Stimulated activated CD4-positive, alpha-beta T cell treated with anti-CD3 and anti-CD28 coated beads, Interleukin-1b, Interleukin-23, amount 100 ng/mL, for 4 hours (primary cell): ENCODE measurements around the gene KASH5.
"Not testable (repeated sequence)": the region's sequence is repeated elsewhere in the genome, so short reads cannot be mapped to it uniquely, and the experiment has no call there.

Experiments
- DNase-seq, 2 donors: peaks; one replicate each; pipeline ENCODE4 v3.0.0-alpha.2; 2020; ENCODE audit warnings: low read depth in 2 of 2

Gene KASH5

DNA sequence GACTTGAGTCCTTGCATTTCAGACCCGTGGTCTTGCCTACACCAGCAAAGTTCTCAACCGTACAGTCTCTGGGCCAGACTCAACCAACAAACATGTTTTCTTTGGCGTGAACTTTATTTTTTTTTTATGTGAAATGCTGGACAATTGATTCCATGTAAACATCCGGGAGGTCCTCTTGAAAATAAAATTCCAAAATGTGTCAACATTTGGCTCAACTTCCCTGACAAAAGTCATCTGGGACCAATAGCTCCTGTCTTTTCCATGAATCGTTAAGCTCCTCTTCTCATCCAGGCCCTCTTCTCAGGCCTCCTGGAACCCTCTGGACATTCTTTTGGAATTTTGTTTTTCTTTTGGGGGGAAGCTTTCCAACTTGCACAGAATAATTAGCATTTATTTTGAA is 67.7 kb downstream of the KASH5 start:
- no peak for DNase-seq

GRCh38 chr19:49456326-49456725 is 68.3 kb downstream of the KASH5 start:
- DNase-seq, result no peak

GRCh38 chr19:49458567-49458903 is 70.5 kb downstream of the KASH5 start:
- DNase-seq, result no peak

- DNase-seq, result no peak
These were observed 71.3 kb downstream of the KASH5 start for GRCh38 chr19:49459388-49459787.

DNA sequence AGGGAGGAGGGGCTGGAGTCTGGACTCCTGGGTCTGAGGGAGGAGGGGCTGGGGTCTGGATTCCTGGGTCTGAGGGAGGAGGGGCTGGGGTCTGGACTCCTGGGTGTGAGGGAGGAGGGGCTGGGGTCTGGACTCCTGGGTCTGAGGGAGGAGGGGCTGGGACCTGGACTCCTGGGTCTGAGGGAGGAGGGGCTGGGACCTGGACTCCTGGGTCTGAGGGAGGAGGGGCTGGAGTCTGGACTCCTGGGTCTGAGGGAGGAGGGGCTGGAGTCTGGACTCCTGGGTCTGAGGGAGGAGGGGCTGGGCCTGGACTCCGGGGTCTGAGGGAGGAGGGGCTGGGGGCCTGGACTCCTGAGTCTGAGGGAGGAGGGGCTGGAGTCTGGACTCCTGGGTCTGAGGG is 73.1 kb downstream of the KASH5 start:
- not testable (repeated sequence) for DNase-seq

- no peak for DNase-seq
These were observed 73.6 kb downstream of the KASH5 start for GRCh38 chr19:49461656-49462055.

DNA sequence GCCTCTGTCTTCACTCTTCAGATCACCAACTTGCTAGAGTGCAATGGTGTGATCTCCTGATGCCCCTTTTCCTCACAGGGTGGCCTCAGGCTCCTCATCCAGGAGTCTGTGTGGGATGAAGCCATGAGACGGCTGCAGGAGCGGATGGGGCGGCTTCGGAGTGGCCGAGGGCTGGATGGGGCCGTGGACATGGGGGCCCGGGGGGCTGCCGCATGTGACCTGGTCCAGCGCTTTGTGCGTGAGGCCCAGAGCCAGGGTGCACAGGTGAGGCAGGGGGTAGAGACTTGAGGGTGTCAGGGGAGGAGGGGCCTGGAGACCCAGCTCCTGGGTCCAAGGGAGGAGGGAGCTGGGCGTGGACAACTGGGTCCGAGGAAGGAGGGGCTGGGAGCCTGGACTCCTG is 74.4 kb downstream of the KASH5 start:
- DNase-seq, result no peak

DNA sequence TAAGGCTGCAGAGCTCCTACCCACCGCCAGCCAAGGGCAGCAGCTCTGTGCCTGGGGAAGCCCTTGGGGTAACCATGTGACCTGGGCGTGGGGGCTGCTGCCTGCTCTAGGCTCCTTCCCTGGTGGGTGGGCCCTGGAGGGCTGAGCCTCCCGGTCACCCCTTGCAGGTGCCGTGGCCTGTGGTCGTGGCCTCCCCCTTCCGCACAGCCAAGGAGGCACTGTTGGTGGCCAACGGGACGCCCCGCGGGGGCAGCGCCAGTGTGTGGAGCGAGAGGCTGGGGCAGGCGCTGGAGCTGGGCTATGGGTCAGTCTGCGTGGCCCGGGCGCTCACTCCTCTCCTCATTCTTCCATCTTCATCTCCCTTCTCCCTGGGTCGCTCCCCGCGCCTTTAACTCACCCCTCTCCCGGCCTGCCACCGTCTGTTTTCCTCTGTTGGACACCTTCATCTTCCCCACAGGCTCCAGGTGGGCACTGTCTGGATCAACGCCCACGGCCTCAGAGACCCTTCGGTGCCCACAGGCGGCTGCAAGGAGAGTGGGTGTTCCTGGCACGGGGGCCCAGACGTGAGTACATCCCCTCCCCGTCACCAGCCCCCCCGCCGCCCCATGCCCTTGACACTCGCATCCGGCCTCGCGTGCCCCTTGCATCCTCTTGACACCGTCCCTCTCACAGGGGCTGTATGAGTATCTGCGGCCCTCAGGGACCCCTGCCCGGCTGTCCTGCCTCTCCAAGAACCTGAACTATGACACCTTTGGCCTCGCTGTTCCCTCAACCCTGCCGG is 76.1 kb downstream of the KASH5 start:
- DNase-seq, result no peak

DNA sequence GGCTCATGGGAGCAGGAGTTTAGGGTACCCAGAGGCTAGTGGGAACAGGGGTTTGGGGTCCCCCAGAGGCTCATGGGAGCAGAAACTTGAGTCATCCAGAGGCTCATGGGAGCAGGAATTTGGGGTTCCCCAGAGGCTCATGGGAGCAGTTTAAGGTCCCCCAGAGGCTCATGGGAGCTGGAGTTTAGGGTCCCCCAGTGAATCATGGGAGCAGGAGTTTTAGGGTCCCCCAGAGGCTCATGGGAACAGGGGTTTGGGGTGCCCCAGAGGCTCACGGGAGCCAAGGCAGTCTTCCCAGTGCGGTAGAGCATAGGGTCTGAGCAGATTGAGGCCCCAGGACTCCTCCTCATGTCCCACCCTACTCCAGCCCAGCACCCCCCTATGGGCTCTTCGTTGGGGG is 77.3 kb downstream of the KASH5 start:
- no peak for DNase-seq
